T-helper 2 cell (primary cell): ENCODE measurements around the gene HLA-DQB1.
"Not testable (repeated sequence)": the region's sequence is repeated elsewhere in the genome, so short reads cannot be mapped to it uniquely, and the experiment has no call there.

ENCODE experiments used
- DNase-seq, 5 experiments: peaks; one replicate each; pipeline versions ENCODE4 v3.0.0 to v3.0.0-alpha.2; 2012 to 2022
- total RNA-seq, 2 donors: gene quantifications; one replicate each; lab custom pipeline; 2026; lab: John Stamatoyannopoulos, UW

Gene HLA-DQB1
- 85.1 to 122 reads per million in 2 donors for total RNA-seq

GRCh38 chr6:32666420-32667300, at the start of gene HLA-DQB1:
Gene HLA-DQB1, minus strand, starts transcription at chr6:32666657. Its CDS starts 50 bp downstream, at chr6:32666607.
- peak in 3 of 5 experiments; percentile 10 to 91 (median 48) for DNase-seq

GRCh38 chr6:32713241-32713640, 46.8 kb upstream of the HLA-DQB1 start:
- DNase-seq: no peak

DNA sequence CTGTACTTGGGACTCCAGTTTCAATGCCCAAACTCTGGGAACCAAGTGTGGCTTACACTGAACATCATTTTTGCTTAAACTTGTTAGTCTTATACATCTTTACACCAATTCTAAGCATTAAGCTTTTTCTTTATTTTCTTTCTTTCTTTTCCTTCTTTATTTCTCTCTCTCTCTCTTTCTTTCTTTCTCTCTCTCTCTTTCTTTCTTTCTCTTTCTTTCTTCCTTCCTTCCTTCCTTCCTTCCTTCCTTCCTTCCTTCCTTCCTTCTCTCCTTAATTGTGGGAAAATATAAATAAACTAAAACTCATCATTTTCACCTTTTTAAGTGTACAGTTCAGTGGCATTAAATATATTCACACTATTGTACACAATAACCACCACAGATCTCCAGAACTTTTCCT, 43.2 kb upstream of the HLA-DQB1 start:
- no peak for DNase-seq

DNA sequence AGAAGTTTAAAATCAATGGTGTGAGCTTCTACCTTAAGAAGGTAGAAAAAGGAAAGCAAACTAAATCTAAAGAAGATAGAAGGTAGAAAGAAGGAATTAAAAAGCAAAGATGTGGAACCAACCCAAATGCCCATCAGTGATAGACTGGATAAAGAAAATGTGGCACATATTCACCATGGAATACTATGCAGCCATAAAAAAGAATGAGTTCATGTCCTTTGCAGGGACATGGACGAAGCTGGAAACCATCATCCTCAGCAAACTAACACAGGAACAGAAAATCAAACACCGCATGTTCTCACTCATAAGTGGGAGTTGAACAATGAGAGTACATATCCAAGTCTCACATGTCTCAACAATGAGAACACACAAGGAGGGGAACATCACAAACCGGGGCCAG, 38.7 kb upstream of the HLA-DQB1 start:
- not testable (repeated sequence) for DNase-seq

GRCh38 chr6:32703347-32703746, 36.9 kb upstream of the HLA-DQB1 start:
- no peak for DNase-seq

DNA sequence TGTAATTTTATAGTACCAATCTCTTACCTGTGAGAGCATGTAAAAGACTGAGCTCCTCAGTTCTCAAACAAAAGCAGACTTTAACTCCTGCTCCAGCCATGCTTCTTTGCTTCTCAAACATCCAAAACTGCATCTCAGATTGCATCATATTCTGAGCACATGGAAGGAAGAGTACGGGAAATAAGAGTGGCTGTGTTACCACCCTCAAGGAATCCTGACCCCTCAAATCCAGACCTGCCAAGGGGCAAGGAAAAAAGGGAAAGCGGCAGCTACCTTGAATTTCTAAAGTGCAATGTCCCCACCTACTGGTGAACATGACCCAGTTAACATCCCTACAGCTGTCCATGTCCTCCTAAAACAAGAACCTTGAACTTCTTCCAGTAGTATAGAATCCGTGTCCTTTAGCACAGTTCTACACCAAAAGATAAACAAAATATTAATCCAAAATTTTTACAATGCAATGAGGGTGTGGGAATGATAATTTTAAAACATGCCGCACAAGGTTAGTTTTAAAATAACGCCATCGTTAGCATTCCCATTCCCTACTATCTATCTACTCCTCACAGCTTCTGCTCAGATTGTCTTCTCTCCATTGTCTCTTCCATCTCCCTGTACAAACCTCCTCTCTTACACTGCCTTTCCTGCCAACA, 34.1 kb upstream of the HLA-DQB1 start:
- peak in 2 of 5 experiments; percentile 13 to 51 for DNase-seq

- no peak for DNase-seq
Measured at GRCh38 chr6:32697031-32697430, 30.6 kb upstream of the HLA-DQB1 start.

DNA sequence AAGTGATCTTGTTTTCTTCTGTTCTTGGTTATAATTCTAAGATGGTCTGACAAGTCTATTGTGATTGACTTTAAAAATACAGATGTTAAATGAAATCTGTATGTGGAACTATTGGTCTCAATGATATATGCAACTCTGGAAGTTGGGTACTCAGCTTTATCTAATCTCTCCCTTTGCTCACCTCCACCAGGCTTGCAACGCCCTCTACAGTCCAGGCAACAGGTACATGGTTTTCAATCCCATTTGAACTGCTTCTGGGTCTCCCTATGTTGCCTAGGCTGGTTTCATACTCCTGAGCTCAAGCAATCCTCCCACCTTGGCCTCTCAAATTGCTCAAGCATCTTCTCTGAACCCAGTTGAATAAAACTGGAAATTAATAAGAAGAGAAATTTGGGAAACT, 25.6 kb upstream of the HLA-DQB1 start:
- peak in 3 of 5 experiments; percentile 22 to 69 (median 47) for DNase-seq

DNA sequence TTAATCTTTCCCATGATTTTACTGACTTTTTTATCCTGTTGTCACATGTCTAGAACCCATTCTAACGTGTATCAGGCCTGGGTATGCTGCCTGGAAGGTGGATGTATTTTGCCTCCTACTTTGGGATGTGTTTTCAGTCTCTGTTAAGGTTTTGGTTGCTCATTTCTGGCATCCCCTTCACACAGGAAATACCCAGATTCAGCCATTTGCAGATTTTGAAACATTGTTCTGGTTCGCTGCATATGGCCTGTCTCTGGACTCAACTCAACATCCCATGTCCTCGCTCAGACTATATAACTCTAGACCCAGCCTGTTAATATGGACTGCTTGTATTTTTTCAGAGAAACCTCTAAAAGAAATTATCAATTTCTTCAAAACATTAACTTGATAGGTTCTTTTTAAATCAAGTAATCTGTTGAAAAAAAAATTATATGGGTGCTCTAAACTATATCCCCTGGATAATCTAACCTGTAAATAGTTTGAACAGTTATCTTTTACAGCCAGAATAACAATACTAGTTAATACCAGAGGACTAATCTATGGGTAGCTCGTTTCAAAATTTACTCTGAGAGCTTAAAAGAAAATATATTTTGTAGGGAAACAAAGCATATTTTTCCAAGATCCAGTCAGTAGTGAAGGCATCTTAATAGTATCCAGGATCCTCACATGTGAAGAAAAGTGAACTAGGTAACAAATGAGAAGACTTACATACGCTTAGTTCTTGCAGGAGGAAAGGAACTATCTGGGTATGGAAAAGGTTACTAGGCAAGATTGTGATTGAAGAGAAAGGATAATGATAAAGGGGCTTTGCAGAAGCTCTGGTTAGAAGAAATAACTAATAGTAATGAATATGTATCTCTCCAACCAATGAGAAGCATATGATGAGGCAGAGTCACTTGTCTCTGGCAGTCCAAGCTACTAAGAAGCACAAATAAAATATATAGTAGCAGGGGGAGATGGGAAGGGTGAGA, 23.4 kb upstream of the HLA-DQB1 start:
- DNase-seq: peak in 1 of 5 experiments; percentile 72

- DNase-seq: peak in 3 of 5 experiments; percentile 5 to 97 (median 65)
Measured at GRCh38 chr6:32685603-32686002, 19.1 kb upstream of the HLA-DQB1 start.

DNA sequence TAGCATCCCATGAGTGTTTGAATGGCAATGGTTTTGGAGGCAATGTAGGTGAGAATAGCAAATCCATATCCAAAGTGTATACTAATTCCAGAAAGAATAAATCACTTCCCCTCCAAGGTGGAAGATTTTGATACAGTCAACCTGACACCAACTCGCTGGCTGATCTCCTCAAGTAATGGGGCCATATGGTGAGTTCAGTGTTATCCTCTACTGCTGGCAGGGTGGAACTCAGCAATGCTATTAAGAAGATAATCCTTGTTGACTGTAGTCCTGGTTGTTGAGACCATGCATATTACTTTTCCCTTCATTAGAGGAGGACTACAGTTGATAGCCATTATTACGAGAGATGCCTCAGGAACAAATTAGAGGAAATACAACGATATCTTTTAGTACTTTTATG, 17.8 kb upstream of the HLA-DQB1 start:
- no peak for DNase-seq

- no peak for DNase-seq
Measured at GRCh38 chr6:32680055-32680454, 13.6 kb upstream of the HLA-DQB1 start.

GRCh38 chr6:32679492-32679891, 13.0 kb upstream of the HLA-DQB1 start:
- DNase-seq: no peak

- not testable (repeated sequence) for DNase-seq
Measured at GRCh38 chr6:32674123-32674522, 7.7 kb upstream of the HLA-DQB1 start.

GRCh38 chr6:32671908-32672307, 5.5 kb upstream of the HLA-DQB1 start:
- DNase-seq: not testable (repeated sequence)

DNA sequence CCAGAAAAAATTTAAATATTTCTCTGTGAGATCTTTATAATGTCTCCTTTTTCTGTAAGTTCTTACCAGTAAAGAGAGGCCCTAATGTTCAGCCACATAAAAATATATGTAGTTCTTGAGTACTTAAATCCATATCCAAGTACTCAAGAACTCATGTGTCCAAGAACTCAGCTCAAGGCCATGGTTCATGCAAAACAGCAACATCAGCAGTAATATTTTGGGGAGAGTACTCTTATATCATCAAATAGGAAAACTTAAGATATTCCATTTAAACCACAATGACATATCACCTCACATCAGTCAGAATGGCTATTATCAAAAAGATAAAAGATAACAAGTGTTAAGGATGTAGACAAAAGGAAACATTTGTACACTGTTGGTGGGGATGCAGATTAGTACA, 3.4 kb upstream of the HLA-DQB1 start:
- no peak for DNase-seq

- no peak for DNase-seq
Measured at GRCh38 chr6:32669240-32669639, 2.8 kb upstream of the HLA-DQB1 start.

DNA sequence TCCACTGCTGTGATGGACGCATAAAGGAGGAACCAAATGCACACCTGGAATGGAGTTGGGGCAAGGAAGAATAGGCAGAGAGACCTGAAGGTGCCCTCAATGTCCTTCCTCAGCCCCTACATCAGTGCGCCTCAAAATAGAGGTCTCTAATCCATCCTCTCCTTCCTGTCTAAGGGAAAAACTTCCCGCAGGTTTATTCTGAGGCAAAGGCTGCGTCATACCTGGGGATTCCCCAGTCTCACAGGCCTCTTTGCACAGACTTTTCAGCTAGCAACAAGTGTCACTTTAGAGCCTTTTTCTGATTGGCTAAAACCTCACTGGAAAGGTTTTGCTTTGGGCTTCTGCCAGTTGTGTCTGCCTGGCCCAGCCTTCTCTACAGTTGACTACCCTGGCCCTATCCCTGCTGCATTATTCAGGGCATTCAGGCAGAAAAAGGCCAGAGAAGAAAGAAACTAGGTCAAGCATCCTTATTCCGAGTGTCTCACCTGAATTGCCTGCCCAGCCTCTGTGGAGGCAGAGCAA, 1.8 kb upstream of the HLA-DQB1 start:
- peak in 3 of 5 experiments; percentile 4 to 88 (median 41) for DNase-seq

- DNase-seq: no peak
Measured at GRCh38 chr6:32665661-32666060, 796 bp downstream of the HLA-DQB1 start.

- peak in 3 of 5 experiments; percentile 20 to 84 (median 35) for DNase-seq
Measured at GRCh38 chr6:32664827-32665362, 1.6 kb downstream of the HLA-DQB1 start.

GRCh38 chr6:32664354-32664753, 2.1 kb downstream of the HLA-DQB1 start:
- DNase-seq: no peak

- no peak for DNase-seq
Measured at GRCh38 chr6:32662836-32663235, 3.6 kb downstream of the HLA-DQB1 start.
